Type B pancreatic cell (in vitro differentiated cells): ENCODE data around the gene KIF17. TPM values are rescaled to one million over a fixed set of nuclear protein-coding genes. Genes with fewer than 3 reads are reported as not detected.

ENCODE experiments used
- DNase-seq: peaks from one replicate; pipeline ENCODE4 v3.0.0; 2021; ENCODE audit warnings: mixed read lengths; ENCODE audit not compliant: unreplicated experiment; ENCODE audit errors: extremely low spot score
- H3K27ac Mint-ChIP-seq: 2 replicates; pipeline ENCODE4 v1.8.0; 2021; ENCODE audit warnings: mild to moderate bottlenecking, mixed read lengths
- H3K27me3 Mint-ChIP-seq: 2 replicates; pipeline ENCODE4 v1.8.0; 2021; ENCODE audit warnings: mixed read lengths
- H3K36me3 Mint-ChIP-seq: 2 replicates; pipeline ENCODE4 v1.8.0; 2021; ENCODE audit warnings: mixed read lengths
- H3K4me1 Mint-ChIP-seq: one replicate; pipeline ENCODE4 v1.8.0; 2021; ENCODE audit warnings: mixed read lengths; ENCODE audit not compliant: unreplicated experiment
- H3K4me3 Mint-ChIP-seq: 2 replicates; pipeline ENCODE4 v1.8.0; 2021; ENCODE audit warnings: mild to moderate bottlenecking, mixed read lengths
- H3K9me3 Mint-ChIP-seq: 2 replicates; pipeline ENCODE4 v1.8.0; 2021; ENCODE audit warnings: mixed read lengths
- total RNA-seq: library from RNA; stranded (reverse); gene quantifications from 2 replicates; pipeline ENCODE4 v1.2.1, GENCODE V29; 2021; ENCODE audit warnings: low replicate concordance
- TF ChIP-seq, protein P1 (sequence below): fragments of 200-600 bp; sonication (generic); conservative IDR thresholded peaks from 2 replicates; pipeline ENCODE4 v1.5.0; 2021; ENCODE audit warnings: antibody characterized with exemption, mild to moderate bottlenecking

KIF17 gene
- total RNA-seq, 1 donor from 2014 or later: 2.1 TPM

DNA sequence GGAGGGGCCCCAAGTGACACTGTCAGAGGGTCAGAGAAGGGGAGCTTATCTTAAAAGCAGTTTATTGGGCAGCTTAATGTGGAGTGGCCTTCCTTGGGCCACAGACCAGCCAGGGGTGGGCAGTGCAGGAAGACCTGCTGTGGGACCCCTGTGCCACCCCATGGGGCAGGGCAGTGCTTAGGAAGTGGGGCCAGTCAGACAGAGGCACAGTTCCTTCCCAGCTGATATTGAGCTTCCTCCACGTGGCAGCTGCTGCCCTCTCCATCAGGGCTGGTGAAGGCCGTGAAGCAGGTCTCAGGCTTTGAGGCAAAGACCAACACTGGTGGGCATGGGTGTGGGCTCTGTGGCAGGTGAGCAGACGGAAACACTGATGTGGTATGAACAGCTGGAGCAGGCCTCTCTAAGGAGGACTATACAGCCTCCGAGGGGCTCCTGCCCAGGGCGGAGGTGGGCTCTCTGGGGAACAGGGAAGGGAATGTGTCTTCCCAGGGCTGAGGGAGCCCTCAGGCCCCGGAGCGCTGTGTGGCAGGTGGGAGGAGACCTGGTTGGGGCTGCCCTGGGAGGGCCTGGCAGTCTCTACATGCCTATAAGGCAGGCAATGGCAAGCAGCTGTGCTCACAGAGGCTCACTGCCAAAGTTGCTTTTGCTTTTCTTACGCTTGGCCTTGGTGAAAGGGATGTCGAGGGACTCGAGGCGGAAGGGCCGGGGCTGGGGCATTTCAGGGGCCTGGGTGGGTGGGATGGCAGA lies 53.7 kb downstream of the KIF17 start:
- no peaks in the 10 kb centered on the region for H3K36me3 Mint-ChIP-seq
- H3K27me3 Mint-ChIP-seq: no peaks in the 10 kb centered on the region
- H3K4me3 Mint-ChIP-seq: no peak overlapping the region
- DNase-seq: no peak
- TF ChIP-seq, protein P1, sequence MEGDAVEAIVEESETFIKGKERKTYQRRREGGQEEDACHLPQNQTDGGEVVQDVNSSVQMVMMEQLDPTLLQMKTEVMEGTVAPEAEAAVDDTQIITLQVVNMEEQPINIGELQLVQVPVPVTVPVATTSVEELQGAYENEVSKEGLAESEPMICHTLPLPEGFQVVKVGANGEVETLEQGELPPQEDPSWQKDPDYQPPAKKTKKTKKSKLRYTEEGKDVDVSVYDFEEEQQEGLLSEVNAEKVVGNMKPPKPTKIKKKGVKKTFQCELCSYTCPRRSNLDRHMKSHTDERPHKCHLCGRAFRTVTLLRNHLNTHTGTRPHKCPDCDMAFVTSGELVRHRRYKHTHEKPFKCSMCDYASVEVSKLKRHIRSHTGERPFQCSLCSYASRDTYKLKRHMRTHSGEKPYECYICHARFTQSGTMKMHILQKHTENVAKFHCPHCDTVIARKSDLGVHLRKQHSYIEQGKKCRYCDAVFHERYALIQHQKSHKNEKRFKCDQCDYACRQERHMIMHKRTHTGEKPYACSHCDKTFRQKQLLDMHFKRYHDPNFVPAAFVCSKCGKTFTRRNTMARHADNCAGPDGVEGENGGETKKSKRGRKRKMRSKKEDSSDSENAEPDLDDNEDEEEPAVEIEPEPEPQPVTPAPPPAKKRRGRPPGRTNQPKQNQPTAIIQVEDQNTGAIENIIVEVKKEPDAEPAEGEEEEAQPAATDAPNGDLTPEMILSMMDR: no peak
- H3K4me1 Mint-ChIP-seq: peaks cover 15% of the 10 kb centered on the region
- no peaks in the 10 kb centered on the region for H3K9me3 Mint-ChIP-seq
- no peak overlapping the region for H3K27ac Mint-ChIP-seq

DNA sequence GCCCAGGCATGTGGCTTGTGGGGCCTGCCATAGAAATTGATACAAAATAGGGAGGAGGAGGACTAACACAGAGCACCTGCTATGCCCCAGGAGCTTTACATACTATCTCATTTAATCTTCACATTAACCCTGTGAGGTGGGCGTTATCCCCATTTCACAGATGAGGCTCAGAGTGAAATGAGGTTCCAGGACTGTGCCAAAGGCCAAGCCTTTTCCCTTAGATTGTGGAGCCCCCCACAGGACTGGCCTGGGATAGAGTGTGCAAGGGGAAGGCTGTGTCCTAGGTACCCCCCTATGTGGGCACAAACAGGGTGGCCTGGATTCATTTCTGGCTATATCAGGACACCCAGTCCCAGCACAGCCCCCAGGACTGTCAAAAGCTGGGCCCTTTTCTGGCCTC lies 54.4 kb downstream of the KIF17 start:
- Mint-ChIP-seq H3K36me3 (no peaks in the 10 kb centered on the region), H3K4me3 (no peak overlapping the region), H3K4me1 (peaks cover 16% of the 10 kb centered on the region), H3K9me3 (no peaks in the 10 kb centered on the region), H3K27ac (no peak overlapping the region), H3K27me3 (no peaks in the 10 kb centered on the region)
- TF ChIP-seq, protein P1: no peak
- DNase-seq: no peak

DNA sequence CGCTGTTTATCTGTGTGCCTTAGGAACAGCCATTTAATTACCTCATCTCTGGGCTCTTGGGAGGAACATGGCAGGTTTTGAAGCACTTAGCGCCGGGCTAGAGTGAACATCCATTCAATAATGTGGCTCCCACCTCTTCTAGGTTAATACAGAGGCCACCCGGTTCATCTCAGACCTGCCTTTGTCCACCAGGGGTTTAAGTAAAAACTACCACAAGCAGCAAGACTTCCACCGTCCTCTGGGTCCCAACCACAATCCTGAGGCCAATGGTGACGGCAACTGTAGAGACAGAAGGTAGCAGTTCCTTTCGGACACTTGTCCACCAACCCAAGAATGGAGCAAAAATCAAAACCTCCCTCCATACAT lies 55.7 kb downstream of the KIF17 start:
- Mint-ChIP-seq H3K27ac (peak overlapping the region; percentile 89), H3K36me3 (no peaks in the 10 kb centered on the region), H3K4me1 (peaks cover 16% of the 10 kb centered on the region), H3K4me3 (peak overlapping the region; percentile 99), H3K9me3 (no peaks in the 10 kb centered on the region), H3K27me3 (no peaks in the 10 kb centered on the region)
- TF ChIP-seq, protein P1: no peak
- DNase-seq: no peak

DNA sequence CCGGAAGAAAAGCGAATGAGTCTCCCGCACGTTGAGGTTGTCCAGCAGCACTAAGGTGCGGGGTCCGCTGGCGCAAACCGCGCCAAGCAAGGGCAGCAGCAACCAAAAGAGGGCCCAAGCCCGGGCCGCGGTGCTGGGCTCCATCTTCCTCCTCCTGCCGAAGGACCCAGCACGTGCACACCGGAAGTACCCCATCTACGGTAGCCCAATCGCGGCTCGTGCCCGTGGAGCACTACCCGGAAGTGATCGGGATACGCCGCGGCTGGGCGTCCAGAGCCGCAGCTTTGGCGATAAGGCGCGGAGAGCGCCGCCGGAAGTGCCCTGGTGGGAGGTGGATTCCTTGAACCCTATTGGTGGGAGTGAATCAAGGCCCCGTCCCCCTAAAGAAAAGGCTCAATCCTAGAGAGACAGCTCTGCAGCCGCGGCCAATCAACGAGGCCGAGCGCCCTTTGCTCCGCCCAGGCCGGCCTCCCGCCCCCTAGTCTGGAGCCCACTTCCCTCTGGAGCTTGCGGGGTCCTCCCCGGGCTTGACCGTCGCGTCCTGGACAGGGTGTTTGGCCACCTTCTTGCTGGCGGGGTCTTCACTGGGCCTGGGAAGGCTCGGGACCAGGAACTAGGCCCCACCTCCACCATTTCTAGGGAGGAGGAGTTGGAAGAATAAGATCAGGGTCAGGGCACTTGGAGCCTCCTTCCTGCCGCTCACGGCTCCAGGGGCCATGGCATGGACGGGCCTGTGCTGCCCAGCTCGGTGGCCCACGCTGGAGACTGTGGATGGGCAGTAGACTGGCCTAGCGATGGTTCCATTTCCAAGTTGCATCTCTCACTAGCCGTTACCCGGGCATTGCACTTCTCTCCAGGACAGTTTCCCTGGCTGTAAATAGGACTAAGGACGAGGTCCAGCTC lies 56.3 kb downstream of the KIF17 start, which contains the start of gene DDOST:
Gene DDOST, minus strand, starts transcription at position 163 of the 903 bp plus-strand sequence. Its CDS starts 19 bp downstream, at position 144.
- peaks cover 16% of the 10 kb centered on the region for H3K4me1 Mint-ChIP-seq
- H3K27ac Mint-ChIP-seq: peak within 1 kb of the TSS; percentile 89
- H3K4me3 Mint-ChIP-seq: peak within 1 kb of the TSS; percentile 99
- TF ChIP-seq, protein P1: peak; percentile 60
- no peaks in the 10 kb centered on the region for H3K9me3 Mint-ChIP-seq
- DNase-seq: peak; percentile 97
- H3K27me3 Mint-ChIP-seq: no peaks in the 10 kb centered on the region
- no peaks in the 10 kb centered on the region for H3K36me3 Mint-ChIP-seq

DNA sequence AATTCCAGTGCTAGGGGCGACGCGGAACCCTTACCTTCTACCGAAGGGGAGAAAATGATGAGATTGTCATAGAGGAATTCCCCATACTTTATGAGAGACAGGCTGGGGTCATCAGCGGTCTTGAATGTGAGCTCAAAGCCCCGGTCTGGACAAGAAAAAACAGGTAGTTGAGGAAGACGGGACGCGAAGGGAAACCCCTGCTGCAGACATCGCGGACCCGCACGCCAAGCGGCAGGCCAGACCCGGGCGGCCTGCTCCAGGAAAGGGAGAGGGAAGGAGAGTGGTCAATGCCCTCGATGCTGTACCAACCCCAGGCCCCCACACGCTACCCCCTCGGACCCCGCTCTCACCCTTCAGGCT lies 57.0 kb downstream of the KIF17 start:
- Mint-ChIP-seq H3K9me3 (no peaks in the 10 kb centered on the region), H3K27ac (peak overlapping the region; percentile 89), H3K36me3 (no peaks in the 10 kb centered on the region), H3K4me1 (peaks cover 16% of the 10 kb centered on the region), H3K4me3 (peak overlapping the region; percentile 99), H3K27me3 (no peaks in the 10 kb centered on the region)
- TF ChIP-seq, protein P1: no peak
- DNase-seq: no peak
